C4-2B (cell line): Measurements from ENCODE around the gene DCLK2.
"Not testable (repeated sequence)": the region's sequence is repeated elsewhere in the genome, so short reads cannot be mapped to it uniquely, and the experiment has no call there.

Source experiments
- H3K27ac ChIP-seq: fragments of 450-650 bp; 2 replicates; pipeline ENCODE4 v1.5.1; 2017
- ZFX ChIP-seq: fragments of 450-650 bp; IDR thresholded peaks from 2 replicates; pipeline ENCODE4 v1.6.1; 2017
- TF ChIP-seq, protein P1 (sequence below): fragments of 450-650 bp; conservative IDR thresholded peaks from 2 replicates; pipeline ENCODE4 v1.5.1; 2017; ENCODE audit warnings: mild to moderate bottlenecking

DCLK2 gene

GRCh38 chr4:150178161-150178560 lies 99.9 kb downstream of the DCLK2 start:
- TF ChIP-seq ZFX = no peak
- TF ChIP-seq, protein P1, sequence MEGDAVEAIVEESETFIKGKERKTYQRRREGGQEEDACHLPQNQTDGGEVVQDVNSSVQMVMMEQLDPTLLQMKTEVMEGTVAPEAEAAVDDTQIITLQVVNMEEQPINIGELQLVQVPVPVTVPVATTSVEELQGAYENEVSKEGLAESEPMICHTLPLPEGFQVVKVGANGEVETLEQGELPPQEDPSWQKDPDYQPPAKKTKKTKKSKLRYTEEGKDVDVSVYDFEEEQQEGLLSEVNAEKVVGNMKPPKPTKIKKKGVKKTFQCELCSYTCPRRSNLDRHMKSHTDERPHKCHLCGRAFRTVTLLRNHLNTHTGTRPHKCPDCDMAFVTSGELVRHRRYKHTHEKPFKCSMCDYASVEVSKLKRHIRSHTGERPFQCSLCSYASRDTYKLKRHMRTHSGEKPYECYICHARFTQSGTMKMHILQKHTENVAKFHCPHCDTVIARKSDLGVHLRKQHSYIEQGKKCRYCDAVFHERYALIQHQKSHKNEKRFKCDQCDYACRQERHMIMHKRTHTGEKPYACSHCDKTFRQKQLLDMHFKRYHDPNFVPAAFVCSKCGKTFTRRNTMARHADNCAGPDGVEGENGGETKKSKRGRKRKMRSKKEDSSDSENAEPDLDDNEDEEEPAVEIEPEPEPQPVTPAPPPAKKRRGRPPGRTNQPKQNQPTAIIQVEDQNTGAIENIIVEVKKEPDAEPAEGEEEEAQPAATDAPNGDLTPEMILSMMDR = no peak
- H3K27ac ChIP-seq = no peak overlapping the region

GRCh38 chr4:150181536-150181935 lies 103.3 kb downstream of the DCLK2 start:
- no peak for TF ChIP-seq ZFX
- TF ChIP-seq, protein P1 = no peak
- no peak overlapping the region for H3K27ac ChIP-seq

DNA sequence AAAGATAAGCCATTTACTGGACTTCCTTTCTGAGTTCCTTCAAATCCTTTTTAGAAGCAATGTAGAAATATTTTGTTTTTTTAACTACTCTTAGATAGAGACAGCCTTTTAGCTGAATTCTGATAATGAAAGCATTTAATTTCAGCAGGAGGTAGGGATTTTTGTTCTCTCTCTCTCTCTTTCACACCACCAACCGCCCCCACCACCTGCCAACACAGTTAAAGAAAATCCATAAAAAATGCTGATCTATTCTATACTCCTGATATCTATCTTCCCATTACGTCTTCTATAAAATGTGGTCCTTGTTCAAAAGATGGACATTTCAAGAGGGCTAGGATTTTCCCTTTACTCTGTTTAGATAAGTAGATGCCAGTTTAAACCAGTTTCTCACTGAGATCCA lies 104.5 kb downstream of the DCLK2 start:
- H3K27ac ChIP-seq = no peak overlapping the region
- TF ChIP-seq, protein P1 = no peak
- TF ChIP-seq ZFX = no peak

- not testable (repeated sequence) for H3K27ac ChIP-seq
These were observed 106.8 kb downstream of the DCLK2 start for GRCh38 chr4:150185033-150185432.

DNA sequence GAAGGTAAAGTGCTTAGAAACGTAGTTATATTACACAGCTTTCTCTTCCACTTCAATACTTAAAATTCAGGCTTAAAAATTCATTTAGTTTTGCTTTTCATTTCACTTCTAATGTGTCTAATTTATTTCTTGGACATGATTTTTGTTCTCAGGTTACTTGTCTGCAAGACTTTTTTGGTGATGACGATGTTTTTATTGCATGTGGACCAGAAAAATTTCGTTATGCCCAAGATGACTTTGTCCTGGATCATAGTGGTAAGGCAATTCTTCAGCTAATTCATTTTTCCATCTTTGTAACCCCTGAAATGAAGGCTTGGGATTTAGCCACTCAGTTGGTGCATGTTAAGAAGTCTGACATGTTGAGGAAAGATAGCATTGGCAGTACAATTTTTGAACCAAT lies 114.7 kb downstream of the DCLK2 start:
- no peak overlapping the region for H3K27ac ChIP-seq
- TF ChIP-seq ZFX = no peak
- TF ChIP-seq, protein P1 = no peak

DNA sequence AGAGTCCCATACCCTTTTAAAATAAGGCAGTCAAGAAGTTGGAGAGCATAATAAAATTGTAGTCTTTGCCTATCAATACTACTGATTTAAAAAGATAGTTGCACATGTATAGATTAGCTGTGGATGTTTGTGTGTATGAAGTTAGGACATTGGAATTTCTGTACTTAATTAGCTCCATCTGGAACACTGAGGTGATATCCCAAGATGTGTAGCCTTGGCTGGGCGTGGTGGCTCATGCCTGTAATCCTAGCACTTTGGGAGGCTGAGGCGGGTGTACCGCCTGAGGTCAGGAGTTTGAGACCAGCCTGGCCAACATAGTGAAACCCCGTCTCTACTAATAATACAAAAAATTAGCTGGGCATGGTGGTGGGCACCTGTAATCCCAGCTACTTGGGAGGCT lies 119.0 kb downstream of the DCLK2 start:
- not testable (repeated sequence) for H3K27ac ChIP-seq

DNA sequence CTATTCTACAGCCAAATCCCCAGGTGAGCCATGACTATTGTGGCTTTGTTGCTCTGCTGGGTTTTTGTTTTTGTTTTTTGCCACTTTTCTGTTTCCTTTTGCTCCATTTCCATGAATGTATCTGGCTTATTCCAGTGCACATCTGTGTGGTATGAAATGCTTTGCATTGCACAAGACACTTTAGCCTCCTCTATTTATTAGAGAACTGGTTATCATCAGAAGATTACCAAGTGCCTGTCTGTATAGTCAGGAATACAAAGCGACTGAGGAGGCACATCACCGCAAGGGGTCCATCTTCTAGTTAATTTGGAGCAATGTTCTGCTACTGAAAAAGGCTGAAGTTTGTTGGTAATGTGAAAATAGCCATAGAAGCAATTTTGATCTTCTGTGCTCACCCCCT lies 120.8 kb downstream of the DCLK2 start:
- no peak for TF ChIP-seq ZFX
- TF ChIP-seq, protein P1 = no peak
- no peak overlapping the region for H3K27ac ChIP-seq

DNA sequence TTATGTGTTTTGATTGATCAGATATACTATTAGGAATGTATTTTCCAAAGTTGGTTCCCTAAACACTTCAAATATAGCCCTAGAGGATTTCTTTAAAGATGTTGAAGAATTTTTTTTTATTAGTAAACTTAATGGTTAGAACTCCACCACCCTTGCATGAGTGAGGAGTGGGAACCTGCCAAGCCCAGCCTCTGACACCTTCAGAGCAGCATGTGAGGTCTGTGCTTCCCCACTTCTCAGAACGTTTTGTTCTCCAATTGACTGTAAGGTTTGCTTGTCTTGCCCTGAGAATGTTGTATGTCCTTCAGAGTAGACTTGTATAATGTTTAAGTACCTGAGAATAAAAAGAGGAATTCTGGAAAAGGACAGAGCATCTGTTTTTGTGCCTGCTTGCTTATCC lies 126.8 kb downstream of the DCLK2 start:
- H3K27ac ChIP-seq = no peak overlapping the region
- TF ChIP-seq, protein P1 = no peak

GRCh38 chr4:150206265-150206664 lies 128.0 kb downstream of the DCLK2 start:
- H3K27ac ChIP-seq = no peak overlapping the region
- no peak for TF ChIP-seq ZFX
- TF ChIP-seq, protein P1 = no peak
